Measurements from ENCODE around the gene BRINP1.

BRINP1 gene

GRCh38 chr9:119398350-119398749 lies 29.1 kb upstream of the BRINP1 start (continued):
- no peak for TF ChIP-seq ZNF280D (tag by site-specific recombination; IDR thresholded peaks at IDR 0.05)
- no peak for TF ChIP-seq KLF1 (tag by site-specific recombination; IDR thresholded peaks at IDR 0.05)
- TF ChIP-seq REPIN1 (tag by site-specific recombination; IDR thresholded peaks at IDR 0.05; ENCODE audit: low read depth): no peak

- CTCF ChIA-PET: no interaction called here
Measured at GRCh38 chr9:119391878-119392277, 22.6 kb upstream of the BRINP1 start.

DNA sequence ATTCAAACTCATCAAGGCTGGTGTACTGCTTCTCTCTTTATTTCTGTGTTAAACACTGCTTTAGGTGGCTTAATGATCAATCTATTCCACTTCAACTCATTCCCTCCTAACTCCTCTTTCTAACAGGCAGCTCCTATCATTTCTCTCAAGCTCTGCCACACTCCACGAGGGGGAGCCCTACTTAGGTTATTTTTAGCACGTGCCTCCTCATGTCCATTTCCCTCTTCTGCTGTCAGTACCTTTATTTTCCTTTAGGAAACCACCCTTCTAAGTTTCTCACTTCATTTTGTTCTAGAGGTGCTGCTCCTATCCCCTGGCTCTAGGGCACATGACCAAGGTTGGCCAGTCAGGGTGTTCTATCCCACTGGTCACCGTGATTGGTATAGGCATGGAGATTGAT lies 6.7 kb upstream of the BRINP1 start:
- Histone ChIP-seq H3K36me3 (ENCODE audit: control insufficient read depth in 2 of 2, insufficient read depth in 1 of 2, low read length in 2 of 2) (no peaks in the 10 kb centered on the region), H3K27ac (ENCODE audit: extremely low read depth, low read depth, low read length) (no peak overlapping the region), H3K9me3 (ENCODE audit: control insufficient read depth, insufficient read depth, low read depth, low read length) (no peaks in the 10 kb centered on the region), H3K4me1 (ENCODE audit: control insufficient read depth, insufficient read depth, low read length) (no peaks in the 10 kb centered on the region), H3K4me3 (ENCODE audit: low read depth, low read length) (no peak overlapping the region)
- ChIA-PET POLR2A (no interaction called here), CTCF (interaction anchor here (0.6 to 1.1 kb wide), 3 partner anchors 19 to 1947 kb away, joined by 3 read pairs; no protein-coding TSS in a partner anchor)
- TF ChIP-seq FEZF1 (tag by site-specific recombination; IDR thresholded peaks at IDR 0.05) (no peak), HOXA7 (CRISPR knock-in tag; IDR thresholded peaks at IDR 0.05; ENCODE audit: borderline replicate concordance) (no peak), ZNF114 (tag by site-specific recombination; IDR thresholded peaks at IDR 0.05) (no peak), ZNF530 (tag by site-specific recombination; IDR thresholded peaks at IDR 0.05; ENCODE audit: low read depth) (no peak), YY2 (tag by site-specific recombination; IDR thresholded peaks at IDR 0.05) (no peak), KLF7 (tag by site-specific recombination; IDR thresholded peaks at IDR 0.05; ENCODE audit: borderline replicate concordance) (no peak), ZBTB48 (tag by site-specific recombination; IDR thresholded peaks at IDR 0.05) (no peak), ZNF548 (tag by site-specific recombination; IDR thresholded peaks at IDR 0.05) (no peak), ZNF580 (tag by site-specific recombination; IDR thresholded peaks at IDR 0.05) (no peak), RBAK (tag by site-specific recombination; IDR thresholded peaks at IDR 0.05) (no peak), KLF8 (tag by site-specific recombination; IDR thresholded peaks at IDR 0.05) (no peak), OSR2 (tag by site-specific recombination; IDR thresholded peaks at IDR 0.05) (no peak), GLIS2 (tag by site-specific recombination; IDR thresholded peaks at IDR 0.05) (no peak)
- TF ChIP-seq, protein P1, sequence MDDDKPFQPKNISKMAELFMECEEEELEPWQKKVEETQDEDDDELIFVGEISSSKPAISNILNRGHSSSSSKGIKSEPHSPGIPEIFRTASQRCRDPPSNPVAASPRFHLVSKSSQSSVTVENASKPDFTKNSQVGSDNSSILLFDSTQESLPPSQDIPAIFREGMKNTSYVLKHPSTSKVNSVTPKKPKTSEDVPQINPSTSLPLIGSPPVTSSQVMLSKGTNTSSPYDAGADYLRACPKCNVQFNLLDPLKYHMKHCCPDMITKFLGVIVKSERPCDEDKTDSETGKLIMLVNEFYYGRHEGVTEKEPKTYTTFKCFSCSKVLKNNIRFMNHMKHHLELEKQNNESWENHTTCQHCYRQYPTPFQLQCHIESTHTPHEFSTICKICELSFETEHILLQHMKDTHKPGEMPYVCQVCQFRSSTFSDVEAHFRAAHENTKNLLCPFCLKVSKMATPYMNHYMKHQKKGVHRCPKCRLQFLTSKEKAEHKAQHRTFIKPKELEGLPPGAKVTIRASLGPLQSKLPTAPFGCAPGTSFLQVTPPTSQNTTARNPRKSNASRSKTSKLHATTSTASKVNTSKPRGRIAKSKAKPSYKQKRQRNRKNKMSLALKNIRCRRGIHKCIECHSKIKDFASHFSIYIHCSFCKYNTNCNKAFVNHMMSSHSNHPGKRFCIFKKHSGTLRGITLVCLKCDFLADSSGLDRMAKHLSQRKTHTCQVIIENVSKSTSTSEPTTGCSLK (tag by site-specific recombination; IDR thresholded peaks at IDR 0.05): no peak

More at GRCh38 chr9:119391878-119392277, 22.6 kb upstream of the BRINP1 start:
- no peaks in the 10 kb centered on the region for H3K4me1 ChIP-seq (ENCODE audit: control insufficient read depth, insufficient read depth, low read length)
- no peak overlapping the region for H3K27ac ChIP-seq (ENCODE audit: extremely low read depth, low read depth, low read length)
- H3K9me3 ChIP-seq (ENCODE audit: control insufficient read depth, insufficient read depth, low read depth, low read length): no peaks in the 10 kb centered on the region
- POLR2A ChIA-PET: no interaction called here
- TF ChIP-seq, protein P2, sequence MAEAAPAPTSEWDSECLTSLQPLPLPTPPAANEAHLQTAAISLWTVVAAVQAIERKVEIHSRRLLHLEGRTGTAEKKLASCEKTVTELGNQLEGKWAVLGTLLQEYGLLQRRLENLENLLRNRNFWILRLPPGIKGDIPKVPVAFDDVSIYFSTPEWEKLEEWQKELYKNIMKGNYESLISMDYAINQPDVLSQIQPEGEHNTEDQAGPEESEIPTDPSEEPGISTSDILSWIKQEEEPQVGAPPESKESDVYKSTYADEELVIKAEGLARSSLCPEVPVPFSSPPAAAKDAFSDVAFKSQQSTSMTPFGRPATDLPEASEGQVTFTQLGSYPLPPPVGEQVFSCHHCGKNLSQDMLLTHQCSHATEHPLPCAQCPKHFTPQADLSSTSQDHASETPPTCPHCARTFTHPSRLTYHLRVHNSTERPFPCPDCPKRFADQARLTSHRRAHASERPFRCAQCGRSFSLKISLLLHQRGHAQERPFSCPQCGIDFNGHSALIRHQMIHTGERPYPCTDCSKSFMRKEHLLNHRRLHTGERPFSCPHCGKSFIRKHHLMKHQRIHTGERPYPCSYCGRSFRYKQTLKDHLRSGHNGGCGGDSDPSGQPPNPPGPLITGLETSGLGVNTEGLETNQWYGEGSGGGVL (tag by site-specific recombination; IDR thresholded peaks at IDR 0.05): no peak
- TF ChIP-seq ZNF521 (tag by site-specific recombination; IDR thresholded peaks at IDR 0.05): no peak
- no peak for TF ChIP-seq ZNF184 (tag by site-specific recombination; IDR thresholded peaks at IDR 0.05)
- TF ChIP-seq ZNF776 (tag by site-specific recombination; IDR thresholded peaks at IDR 0.05; ENCODE audit: borderline replicate concordance): no peak
- TF ChIP-seq ZNF423 (tag by site-specific recombination; IDR thresholded peaks at IDR 0.05): no peak
- TF ChIP-seq ZBTB49 (tag by site-specific recombination; IDR thresholded peaks at IDR 0.05; ENCODE audit: low read depth): no peak
- no peak for TF ChIP-seq ZNF223 (tag by site-specific recombination; IDR thresholded peaks at IDR 0.05)
- H3K4me3 ChIP-seq (ENCODE audit: low read depth, low read length): no peak overlapping the region
- H3K36me3 ChIP-seq (ENCODE audit: control insufficient read depth in 2 of 2, insufficient read depth in 1 of 2, low read length in 2 of 2): no peaks in the 10 kb centered on the region
